Measurements from ENCODE around the gene LMO7.

LMO7 gene

DNA sequence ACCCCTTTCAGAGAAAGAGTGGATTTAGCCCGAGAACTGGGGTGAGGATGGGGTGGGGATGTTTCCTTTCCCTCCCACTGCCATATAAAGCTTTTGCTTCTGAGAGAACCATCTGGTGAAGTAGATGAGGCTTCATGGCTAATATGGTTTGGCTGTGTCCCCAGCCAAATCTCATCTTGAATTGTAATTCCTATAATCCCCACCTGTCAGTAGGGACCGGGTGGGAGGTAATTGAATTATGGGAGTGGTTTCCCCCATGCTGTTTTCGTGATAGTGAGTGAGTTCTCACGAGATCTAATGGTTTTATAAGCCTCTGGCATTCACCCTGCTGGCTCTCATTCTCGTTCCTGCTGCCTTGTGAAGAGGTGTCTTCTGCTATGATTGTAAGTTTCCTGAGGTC lies 270.9 kb downstream of the LMO7 start:
- no peak for DNase-seq

DNA sequence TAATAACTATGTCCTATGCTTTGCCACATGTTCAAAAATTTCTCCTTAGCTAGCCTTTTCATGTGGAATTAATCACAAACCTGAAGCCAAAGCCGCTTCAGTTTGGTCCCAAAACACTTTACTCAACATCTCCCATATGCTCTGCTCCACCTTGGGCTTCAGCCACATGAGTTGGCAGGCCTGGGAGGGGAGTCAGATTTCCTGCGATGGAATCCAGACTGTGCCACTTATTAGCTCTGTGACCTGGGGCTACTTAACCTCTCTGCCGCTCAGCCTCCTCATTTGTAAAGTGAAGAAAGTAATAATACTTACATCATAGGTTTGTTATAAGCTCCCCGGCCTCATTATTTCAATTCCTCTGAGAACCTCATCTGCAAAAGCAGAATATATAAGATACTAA lies 272.0 kb downstream of the LMO7 start:
- DNase-seq: no peak
